ENCODE measurements around the gene PAX5.
A peak's percentile ranks its signal among the peaks of the same experiment; 100 is the strongest.

The PAX5 gene

DNA sequence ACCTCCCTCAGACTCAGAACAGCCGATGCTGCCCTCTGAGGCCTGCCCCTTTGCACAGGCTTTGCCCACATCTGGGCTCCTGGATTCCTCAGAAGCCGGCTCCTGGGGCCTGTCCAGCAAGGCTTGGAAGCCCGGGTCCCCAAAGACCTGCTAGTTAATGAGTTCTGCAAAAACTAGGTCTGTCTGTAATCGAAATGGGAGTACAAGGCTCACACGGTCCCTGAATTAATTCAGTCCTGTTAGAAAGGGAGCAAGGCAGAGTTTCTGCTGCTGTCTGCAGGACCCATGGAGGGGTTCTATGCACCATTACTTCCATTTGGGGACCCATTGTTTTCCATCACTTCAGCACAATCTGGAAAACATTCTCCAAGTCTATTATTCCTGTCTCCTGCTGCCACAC is 239.6 kb downstream of the PAX5 start:
- no peak for TF ChIP-seq ZNF274 (IDR thresholded peaks at IDR 0.05; ENCODE audit: low read depth, low read length)
- TF ChIP-seq YY1 (IDR thresholded peaks at IDR 0.05; ENCODE audit: insufficient read depth, insufficient read length) = no peak
- TF ChIP-seq SUZ12 (IDR thresholded peaks at IDR 0.05; ENCODE audit: extremely low read depth, insufficient read depth, insufficient read length) = no peak
- H3K9ac ChIP-seq (ENCODE audit: insufficient read length, low read depth) = no peak overlapping the region
- H3K4me1 ChIP-seq (ENCODE audit: insufficient read depth, insufficient read length) = peaks cover 3% of the 10 kb centered on the region
- peaks cover 13% of the 10 kb centered on the region for H3K9me3 ChIP-seq (ENCODE audit: insufficient read depth, low read length)
- no peaks in the 10 kb centered on the region for H3K27me3 ChIP-seq (ENCODE audit: insufficient read depth, insufficient read length)
- H3K4me3 ChIP-seq (ENCODE audit: insufficient read length, low read depth) = no peak overlapping the region
- no peak for DNase-seq (ENCODE audit: low read depth, low spot score)
- no peaks in the 10 kb centered on the region for H3K36me3 ChIP-seq (ENCODE audit: insufficient read depth, insufficient read length, low read length)

DNA sequence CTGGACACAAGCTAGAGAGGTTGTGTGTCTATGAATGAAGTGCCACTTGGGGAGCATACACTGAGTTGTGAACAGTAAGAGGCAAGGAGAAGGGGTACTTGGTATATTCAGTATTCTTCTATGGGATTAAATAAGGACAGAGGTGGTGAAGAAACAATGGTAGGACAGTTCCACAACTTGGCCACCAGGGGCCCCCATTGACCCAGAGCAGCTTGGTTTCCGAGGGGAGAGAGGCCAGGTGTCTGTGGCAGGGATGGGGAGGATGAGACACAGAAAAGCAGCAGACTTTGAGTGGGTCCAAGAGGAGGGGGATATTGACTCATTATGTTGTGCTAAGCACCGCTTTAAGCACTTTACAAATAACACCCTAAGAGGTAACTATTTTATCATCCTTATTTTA is 240.8 kb downstream of the PAX5 start:
- no peaks in the 10 kb centered on the region for H3K36me3 ChIP-seq (ENCODE audit: insufficient read depth, insufficient read length, low read length)
- peaks cover 13% of the 10 kb centered on the region for H3K9me3 ChIP-seq (ENCODE audit: insufficient read depth, low read length)
- no peak overlapping the region for H3K9ac ChIP-seq (ENCODE audit: insufficient read length, low read depth)
- TF ChIP-seq SUZ12 (IDR thresholded peaks at IDR 0.05; ENCODE audit: extremely low read depth, insufficient read depth, insufficient read length) = no peak
- TF ChIP-seq ZNF274 (IDR thresholded peaks at IDR 0.05; ENCODE audit: low read depth, low read length) = no peak
- no peak for TF ChIP-seq YY1 (IDR thresholded peaks at IDR 0.05; ENCODE audit: insufficient read depth, insufficient read length)
- H3K4me1 ChIP-seq (ENCODE audit: insufficient read depth, insufficient read length) = peaks cover 6% of the 10 kb centered on the region
- peak; percentile 13 for DNase-seq (ENCODE audit: low read depth, low spot score)
- no peak overlapping the region for H3K4me3 ChIP-seq (ENCODE audit: insufficient read length, low read depth)
- H3K27me3 ChIP-seq (ENCODE audit: insufficient read depth, insufficient read length) = no peaks in the 10 kb centered on the region

DNA sequence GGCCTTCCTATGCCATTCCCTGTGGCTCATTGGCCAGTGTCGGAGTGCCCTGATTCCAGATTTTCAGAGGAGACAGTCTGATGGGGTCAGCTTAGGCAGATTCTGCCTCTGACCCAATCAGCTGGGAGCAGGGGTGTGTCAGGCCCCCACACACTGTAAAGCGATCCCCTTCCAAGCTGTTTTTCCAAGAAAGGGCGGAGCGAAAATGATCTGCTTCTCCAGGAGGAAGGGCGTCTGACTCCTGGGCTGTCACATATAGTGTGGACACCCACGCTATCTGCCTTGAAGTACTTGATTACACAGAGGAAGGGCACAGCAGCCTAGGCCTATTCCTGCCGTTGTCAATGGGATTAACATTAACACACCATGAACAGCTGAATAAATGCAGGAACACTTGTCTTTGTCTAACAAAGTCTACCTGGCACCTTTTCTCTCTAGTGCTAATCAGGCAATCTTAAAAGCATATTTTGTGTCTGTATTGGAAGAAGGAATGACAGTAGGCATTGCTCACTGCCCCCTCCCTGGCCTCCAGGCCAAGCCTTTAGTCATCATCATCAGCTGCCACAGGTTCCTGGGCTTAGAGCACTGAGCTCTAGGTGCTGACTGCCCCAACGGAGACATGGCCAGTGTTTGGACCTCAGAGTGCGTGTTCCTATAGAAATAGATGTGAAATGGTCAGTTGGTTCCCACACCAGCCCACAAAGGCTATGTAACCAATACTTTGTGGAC is 242.7 kb downstream of the PAX5 start:
- no peaks in the 10 kb centered on the region for H3K36me3 ChIP-seq (ENCODE audit: insufficient read depth, insufficient read length, low read length)
- no peaks in the 10 kb centered on the region for H3K27me3 ChIP-seq (ENCODE audit: insufficient read depth, insufficient read length)
- H3K4me3 ChIP-seq (ENCODE audit: insufficient read length, low read depth) = no peak overlapping the region
- H3K4me1 ChIP-seq (ENCODE audit: insufficient read depth, insufficient read length) = peaks cover 6% of the 10 kb centered on the region
- no peak for TF ChIP-seq ZNF274 (IDR thresholded peaks at IDR 0.05; ENCODE audit: low read depth, low read length)
- no peak for TF ChIP-seq SUZ12 (IDR thresholded peaks at IDR 0.05; ENCODE audit: extremely low read depth, insufficient read depth, insufficient read length)
- TF ChIP-seq YY1 (IDR thresholded peaks at IDR 0.05; ENCODE audit: insufficient read depth, insufficient read length) = no peak
- no peak overlapping the region for H3K9ac ChIP-seq (ENCODE audit: insufficient read length, low read depth)
- peaks cover 13% of the 10 kb centered on the region for H3K9me3 ChIP-seq (ENCODE audit: insufficient read depth, low read length)
- no peak for DNase-seq (ENCODE audit: low read depth, low spot score)

DNA sequence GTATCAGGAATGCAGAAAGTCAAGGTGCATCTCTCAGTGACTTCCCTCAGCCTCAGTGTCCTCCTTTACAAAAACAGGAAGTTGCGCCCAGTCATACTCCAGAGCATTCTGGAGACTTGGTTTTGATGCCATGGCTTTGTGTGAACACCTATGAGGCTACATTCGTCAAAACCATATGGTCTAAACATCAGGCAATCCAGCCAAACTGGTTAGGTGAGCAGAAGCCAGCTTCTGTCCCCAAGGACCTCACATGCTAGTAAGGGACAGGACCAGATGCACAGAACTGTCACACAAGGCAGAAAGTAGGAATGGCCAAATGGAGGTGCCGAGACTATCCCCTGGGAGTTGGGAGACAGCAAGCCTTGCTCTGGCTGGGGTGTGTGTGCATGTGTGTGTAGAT is 244.2 kb downstream of the PAX5 start:
- Histone ChIP-seq H3K27me3 (ENCODE audit: insufficient read depth, insufficient read length) (no peaks in the 10 kb centered on the region), H3K36me3 (ENCODE audit: insufficient read depth, insufficient read length, low read length) (no peaks in the 10 kb centered on the region), H3K4me3 (ENCODE audit: insufficient read length, low read depth) (no peak overlapping the region), H3K9me3 (ENCODE audit: insufficient read depth, low read length) (peaks cover 13% of the 10 kb centered on the region), H3K9ac (ENCODE audit: insufficient read length, low read depth) (no peak overlapping the region), H3K4me1 (ENCODE audit: insufficient read depth, insufficient read length) (peaks cover 6% of the 10 kb centered on the region)
- no peak for TF ChIP-seq YY1 (IDR thresholded peaks at IDR 0.05; ENCODE audit: insufficient read depth, insufficient read length)
- no peak for TF ChIP-seq SUZ12 (IDR thresholded peaks at IDR 0.05; ENCODE audit: extremely low read depth, insufficient read depth, insufficient read length)
- no peak for TF ChIP-seq ZNF274 (IDR thresholded peaks at IDR 0.05; ENCODE audit: low read depth, low read length)
- no peak for DNase-seq (ENCODE audit: low read depth, low spot score)

DNA sequence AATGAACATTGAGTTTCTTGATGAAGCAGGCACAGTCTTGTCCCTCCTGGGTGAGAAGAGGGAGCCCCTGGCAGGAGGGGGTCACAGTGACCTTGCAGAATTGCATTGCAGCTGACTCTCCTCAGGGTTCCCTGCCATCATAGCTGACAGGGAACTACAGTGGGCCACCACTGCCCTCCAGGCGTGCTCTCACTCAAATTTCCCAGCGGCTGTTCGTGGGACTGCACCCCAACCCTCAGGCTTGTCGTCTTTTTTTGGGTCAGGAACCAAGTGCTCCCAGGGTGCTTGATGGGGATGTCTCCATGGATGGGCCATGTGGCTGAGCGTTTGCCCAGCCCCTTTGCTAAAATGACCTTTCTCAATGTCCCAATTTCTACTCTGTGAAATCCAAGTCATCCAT is 245.5 kb downstream of the PAX5 start:
- Histone ChIP-seq H3K9ac (ENCODE audit: insufficient read length, low read depth) (no peak overlapping the region), H3K4me3 (ENCODE audit: insufficient read length, low read depth) (no peak overlapping the region), H3K4me1 (ENCODE audit: insufficient read depth, insufficient read length) (peaks cover 6% of the 10 kb centered on the region), H3K27me3 (ENCODE audit: insufficient read depth, insufficient read length) (no peaks in the 10 kb centered on the region), H3K9me3 (ENCODE audit: insufficient read depth, low read length) (peaks cover 7% of the 10 kb centered on the region), H3K36me3 (ENCODE audit: insufficient read depth, insufficient read length, low read length) (no peaks in the 10 kb centered on the region)
- TF ChIP-seq ZNF274 (IDR thresholded peaks at IDR 0.05; ENCODE audit: low read depth, low read length) = no peak
- no peak for TF ChIP-seq YY1 (IDR thresholded peaks at IDR 0.05; ENCODE audit: insufficient read depth, insufficient read length)
- no peak for TF ChIP-seq SUZ12 (IDR thresholded peaks at IDR 0.05; ENCODE audit: extremely low read depth, insufficient read depth, insufficient read length)
- no peak for DNase-seq (ENCODE audit: low read depth, low spot score)

DNA sequence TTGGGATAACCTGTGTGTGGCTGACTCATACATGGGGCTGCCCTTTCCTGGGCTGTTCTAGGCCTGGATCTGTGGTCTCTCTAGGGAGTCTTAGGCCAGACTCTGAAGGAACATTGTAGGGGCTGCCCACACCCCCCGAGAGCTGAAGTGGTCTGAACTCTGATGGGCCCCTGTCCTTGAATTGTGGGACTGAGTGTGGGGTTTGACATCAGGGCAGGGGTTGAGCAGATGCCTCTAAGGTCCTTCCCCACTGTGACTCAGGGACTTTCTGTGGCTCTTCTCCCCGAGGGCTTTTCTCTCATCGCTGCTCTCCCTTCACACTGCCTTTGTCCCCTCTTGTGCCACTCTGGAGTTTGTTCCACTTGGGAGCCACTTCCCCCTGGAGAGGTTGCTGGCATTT is 246.4 kb downstream of the PAX5 start:
- H3K9ac ChIP-seq (ENCODE audit: insufficient read length, low read depth) = no peak overlapping the region
- DNase-seq (ENCODE audit: low read depth, low spot score) = no peak
- H3K4me1 ChIP-seq (ENCODE audit: insufficient read depth, insufficient read length) = peaks cover 6% of the 10 kb centered on the region
- H3K27me3 ChIP-seq (ENCODE audit: insufficient read depth, insufficient read length) = no peaks in the 10 kb centered on the region
- TF ChIP-seq YY1 (IDR thresholded peaks at IDR 0.05; ENCODE audit: insufficient read depth, insufficient read length) (no peak), SUZ12 (IDR thresholded peaks at IDR 0.05; ENCODE audit: extremely low read depth, insufficient read depth, insufficient read length) (no peak), ZNF274 (IDR thresholded peaks at IDR 0.05; ENCODE audit: low read depth, low read length) (no peak)
- no peaks in the 10 kb centered on the region for H3K9me3 ChIP-seq (ENCODE audit: insufficient read depth, low read length)
- no peak overlapping the region for H3K4me3 ChIP-seq (ENCODE audit: insufficient read length, low read depth)
- no peaks in the 10 kb centered on the region for H3K36me3 ChIP-seq (ENCODE audit: insufficient read depth, insufficient read length, low read length)

Data from NT2/D1 (cell line).